Measurements from ENCODE around the gene AKAP6.

AKAP6 gene

DNA sequence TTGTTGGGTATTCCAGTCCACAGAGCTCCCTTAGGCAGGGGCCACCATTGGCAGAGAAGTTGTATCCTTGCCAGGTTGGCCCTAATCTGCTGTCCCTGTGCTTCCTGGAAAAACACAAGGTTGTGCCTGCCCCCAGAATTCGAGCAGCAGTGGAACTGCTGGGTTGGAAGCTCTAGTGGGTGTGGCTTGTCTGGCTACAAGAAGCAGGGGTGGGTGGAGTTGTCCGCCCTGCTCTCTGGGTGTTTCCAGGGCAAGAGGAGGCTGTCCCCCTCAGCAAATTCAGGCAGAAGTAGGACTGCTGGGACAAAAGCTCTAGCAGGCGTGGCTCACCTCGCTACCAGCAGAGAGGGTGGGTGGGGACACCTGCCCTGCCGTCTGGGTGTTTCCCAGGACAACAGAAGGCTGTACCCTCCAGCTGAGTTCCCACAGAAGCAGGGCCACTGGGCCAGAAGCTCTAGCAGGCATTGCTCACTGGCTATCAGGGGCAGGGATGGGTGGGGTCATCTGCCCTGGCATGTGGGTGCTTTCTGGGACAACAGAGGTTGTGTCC is 536.8 kb downstream of the AKAP6 start:
- Mint-ChIP-seq H3K36me3 (ENCODE audit: insufficient read depth) (no peaks in the 10 kb centered on the region), H3K27ac (no peak overlapping the region), H3K27me3 (no peaks in the 10 kb centered on the region), H3K9me3 (peaks cover 15 to 36% of the 10 kb centered on the region in 2 donors), H3K4me3 (no peak overlapping the region), H3K4me1 (ENCODE audit: low read depth in 2 of 2) (no peaks in the 10 kb centered on the region)
- DNase-seq (no peak), ATAC-seq (replicated peaks) (no peak)

DNA sequence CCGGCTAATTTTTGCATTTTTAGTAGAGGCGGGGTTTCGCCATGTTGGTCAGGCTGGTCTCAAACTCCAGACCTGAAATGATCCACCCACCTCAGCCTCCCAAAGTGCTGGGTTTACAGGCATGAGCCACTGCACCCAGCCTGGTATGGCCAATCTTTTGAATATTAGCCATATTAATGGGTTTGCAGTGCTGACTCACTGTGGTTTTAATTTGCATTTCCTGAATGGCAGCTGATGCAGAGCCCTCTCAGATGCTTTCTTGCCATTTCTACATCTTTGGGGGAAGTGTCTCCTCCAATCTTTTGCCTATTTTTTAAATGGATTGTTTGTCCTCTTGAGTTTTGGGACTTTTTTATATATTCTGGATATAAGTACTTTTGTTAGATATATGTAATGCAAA is 554.1 kb downstream of the AKAP6 start:
- H3K4me1 Mint-ChIP-seq (ENCODE audit: low read depth in 2 of 2) = no peaks in the 10 kb centered on the region
- H3K36me3 Mint-ChIP-seq (ENCODE audit: insufficient read depth) = no peaks in the 10 kb centered on the region
- H3K27me3 Mint-ChIP-seq = no peaks in the 10 kb centered on the region
- H3K4me3 Mint-ChIP-seq = no peak overlapping the region
- ATAC-seq (replicated peaks) (no peak), DNase-seq (no peak)
- no peak overlapping the region for H3K27ac Mint-ChIP-seq
- H3K9me3 Mint-ChIP-seq = peaks cover 15 to 18% of the 10 kb centered on the region in 2 donors
